GM18526 (cell line): Measurements from ENCODE around the gene RPL35.

Source experiments
- POLR2A ChIP-seq: IDR thresholded peaks from 3 replicates; pipeline ENCODE4 v1.6.1; 2011; ENCODE audit not compliant: insufficient read length; ENCODE audit errors: extremely low read depth

RPL35 gene

DNA sequence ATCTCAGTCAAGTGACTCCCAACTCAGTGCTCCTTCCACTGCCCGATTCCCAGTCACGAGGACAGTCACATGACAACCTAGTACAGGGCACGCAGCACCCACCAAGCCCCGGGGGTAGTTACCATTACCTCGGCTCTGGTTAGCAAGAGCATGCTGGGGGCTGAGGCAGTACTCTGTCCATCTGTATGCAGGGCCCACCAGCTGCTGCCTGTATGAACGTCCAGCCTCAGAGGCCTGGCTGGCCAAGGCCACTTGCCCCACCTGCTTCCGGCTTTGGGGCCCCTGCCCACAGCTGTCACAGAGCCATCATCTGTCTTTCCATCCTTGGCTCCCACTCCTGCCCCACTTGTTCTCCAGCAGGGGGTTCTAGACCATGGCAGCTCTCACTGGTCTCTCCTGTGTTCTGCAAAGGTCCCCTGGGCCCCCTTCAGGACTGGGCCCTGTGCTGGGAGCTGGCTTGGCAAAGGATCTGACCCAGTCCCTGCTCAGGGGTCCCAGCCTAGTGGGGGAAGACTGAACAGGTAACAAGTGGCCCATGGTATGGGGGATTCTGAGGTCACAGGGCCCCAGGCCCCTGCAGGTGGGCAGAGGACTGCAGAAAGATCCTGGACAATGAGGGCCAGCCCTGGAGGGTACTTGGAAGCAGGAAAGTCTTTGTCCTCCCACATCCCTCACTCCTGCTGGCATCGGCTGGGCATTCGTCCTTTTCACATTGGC is 3.3 kb downstream of the RPL35 start:
- TF ChIP-seq POLR2A, result no peak

DNA sequence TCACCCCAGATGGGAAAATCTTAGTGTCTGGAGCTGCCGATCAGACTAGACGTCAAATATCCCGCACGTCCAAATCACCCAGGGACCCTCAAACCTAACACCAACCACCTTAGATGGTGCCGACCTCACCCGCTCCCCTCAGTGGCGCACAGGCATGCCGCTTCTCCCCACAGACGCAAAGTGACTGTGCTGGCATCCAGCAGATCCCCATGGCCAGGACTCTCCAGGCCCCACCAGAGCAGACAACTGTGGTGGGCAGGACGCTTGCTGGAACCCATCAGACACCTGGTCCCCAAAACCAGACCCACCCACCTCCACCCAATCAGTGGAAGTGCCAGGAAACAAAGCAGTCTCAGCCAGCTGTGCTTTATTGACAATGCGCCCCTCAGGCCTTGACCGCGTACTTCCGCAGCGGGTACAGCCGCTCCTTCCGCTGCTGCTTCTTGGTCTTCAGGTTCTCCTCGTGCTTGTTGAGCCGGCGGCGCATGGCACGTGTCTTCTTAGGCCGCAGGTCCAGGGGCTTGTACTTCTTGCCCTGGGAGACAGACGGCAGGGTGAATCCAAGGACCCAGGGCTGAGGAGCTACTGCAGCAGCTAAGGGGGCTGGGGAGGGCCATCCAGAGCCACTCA is 4.1 kb downstream of the RPL35 start:
- TF ChIP-seq POLR2A, result no peak

DNA sequence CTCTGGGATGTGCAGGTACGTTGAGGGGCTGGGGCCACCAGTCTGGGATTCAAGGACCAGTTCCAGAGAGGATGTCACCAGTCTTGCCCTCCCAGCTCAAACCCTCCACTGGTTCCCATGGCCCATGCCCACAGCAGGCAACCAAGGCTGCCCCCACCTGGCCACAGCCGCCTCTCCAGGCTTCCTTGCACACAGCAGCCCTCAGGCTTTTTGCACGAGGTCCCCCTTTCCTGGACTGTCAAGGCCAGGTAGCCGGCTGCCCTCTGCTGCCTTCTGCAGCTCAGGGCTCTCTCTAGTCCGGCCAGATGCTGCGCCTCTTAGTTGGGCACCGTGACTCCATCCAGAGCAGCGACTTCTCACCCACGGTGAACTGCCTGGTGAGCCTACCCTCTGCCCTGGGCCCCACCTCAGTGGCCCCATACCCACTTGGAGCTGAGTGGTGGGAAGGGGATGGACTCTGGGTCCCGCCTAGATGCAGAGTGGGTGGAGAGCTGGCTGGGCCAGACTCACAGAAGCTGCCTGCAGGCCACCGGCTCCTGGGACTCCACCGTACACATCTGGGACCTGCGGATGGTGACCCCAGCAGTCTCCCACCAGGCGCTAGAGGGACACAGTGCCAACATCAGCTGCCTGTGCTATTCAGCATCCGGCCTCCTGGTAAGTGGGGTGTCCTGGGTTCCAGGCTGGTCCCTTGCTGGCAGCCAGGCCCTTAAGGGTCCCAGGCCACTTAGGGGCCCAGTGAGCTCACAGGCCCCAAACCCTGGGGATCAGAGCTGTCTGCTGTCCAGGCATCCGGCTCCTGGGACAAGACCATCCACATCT is 5.6 kb downstream of the RPL35 start:
- TF ChIP-seq POLR2A, result no peak

DNA sequence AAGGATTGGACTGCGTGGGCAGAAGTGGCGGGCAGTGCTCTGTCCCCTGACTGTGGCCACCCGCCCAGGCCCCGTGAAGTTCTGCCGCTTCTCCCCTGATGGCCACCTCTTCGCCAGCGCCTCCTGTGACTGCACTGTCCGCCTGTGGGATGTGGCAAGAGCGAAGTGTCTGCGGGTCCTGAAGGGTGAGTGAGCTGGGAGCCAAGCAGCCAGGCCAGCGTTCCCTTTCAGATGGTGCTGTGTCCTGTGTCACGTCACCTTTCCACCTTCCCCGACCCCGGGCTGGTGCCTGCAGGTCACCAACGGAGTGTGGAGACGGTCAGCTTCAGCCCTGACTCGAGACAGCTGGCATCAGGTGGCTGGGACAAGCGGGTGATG is 6.2 kb downstream of the RPL35 start:
- no peak for TF ChIP-seq POLR2A

DNA sequence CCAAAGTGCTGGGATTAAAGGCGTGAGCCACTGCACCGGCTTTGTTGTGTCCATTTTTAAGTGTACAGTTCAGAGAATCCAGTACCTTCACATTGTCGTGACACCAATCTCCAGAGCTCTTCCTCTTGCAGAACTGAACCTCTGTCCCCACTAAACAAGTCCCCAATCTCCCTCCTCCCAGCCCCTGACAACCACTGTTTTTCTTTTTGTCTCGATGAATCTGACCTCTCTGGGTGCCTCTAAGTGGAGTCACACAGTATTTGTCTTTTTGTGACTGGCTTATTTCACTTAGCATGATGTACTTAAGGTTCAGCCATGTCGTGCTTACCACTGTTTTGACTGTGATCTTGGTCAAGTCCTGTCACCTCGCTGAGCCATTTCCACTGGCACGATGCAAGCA is 6.9 kb downstream of the RPL35 start:
- no peak for TF ChIP-seq POLR2A

DNA sequence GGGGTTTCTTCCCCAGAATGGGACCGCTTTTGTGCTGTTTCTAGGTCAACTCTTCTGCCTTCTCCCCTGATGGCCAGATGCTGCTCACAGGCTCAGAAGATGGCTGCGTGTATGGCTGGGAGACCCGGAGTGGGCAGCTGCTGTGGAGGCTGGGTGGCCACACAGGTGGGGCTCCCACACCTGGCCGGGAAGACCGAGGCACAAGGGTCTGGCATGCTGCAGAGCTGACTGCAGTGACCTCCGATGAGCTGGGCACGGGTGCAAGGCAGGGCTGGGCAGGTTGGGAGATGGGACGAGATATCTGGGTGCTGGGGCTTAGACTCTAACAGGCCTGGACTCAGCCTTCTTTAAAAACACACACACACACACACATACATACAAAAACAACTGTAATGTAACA is 7.6 kb downstream of the RPL35 start:
- TF ChIP-seq POLR2A, result no peak

DNA sequence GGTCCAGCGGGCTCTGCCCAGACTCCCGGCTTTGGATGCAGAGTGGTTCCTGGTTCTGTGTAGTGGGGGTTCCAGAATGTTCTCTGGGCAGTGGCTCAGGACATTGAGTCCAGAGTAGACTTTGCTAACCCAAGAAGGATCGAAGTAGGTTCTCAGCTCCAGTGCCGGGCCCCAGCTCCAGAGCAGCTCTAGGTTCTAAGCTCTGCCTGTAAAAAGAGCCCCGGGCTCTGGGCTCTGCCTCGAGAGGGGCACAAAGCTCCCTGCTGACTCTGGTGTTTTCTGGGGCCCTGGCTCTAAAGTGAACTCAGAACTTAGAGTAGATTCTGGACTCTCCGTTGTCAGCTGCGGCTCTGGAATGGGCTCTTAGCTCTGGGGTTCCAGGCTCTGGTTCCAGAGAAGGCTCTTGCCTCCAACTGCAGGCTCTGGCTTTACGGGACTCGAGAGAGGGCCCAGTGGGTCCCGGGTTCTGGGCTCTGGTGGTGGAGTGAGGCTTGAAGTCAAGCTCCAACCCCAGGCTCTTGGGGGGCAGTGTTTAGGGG is 8.1 kb downstream of the RPL35 start:
- TF ChIP-seq POLR2A, result no peak

DNA sequence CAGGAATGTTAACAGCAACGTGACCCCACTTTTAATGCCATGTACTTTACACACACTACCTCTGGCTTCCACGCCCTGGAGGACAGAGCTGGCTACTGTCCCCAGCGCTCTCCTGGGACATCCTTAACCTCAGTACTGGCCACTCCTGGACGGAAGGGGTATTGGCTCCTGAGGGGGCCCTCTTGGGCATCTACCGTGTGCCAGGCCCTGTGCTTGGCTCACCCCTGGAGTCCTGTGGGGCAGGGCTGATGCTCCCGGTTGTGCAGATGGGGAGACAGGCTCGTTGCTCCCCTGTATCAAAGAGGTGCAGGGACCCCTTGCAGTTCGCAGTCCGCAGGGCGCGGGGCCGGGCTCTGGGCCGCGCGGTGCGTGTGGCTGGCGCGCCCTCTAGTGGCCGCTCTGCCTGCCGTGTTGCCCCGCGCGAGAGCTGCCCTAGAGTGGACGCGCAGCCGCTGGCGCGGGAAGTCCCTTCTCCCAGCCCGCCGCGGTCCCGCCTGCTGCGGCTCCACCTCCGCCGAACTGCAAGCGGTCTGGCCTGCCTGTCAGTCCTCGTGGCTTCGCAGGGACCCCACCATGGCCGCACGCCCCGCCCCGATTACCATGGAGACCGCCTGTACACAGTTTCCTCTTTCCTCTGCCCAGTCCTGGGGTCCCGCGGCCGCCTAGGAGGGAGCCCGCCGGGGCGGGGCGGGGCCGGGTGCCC is 8.8 kb downstream of the RPL35 start, which contains the start of gene WDR38:
Gene WDR38 (plus strand): TSS at position 632 of the 703 bp plus-strand sequence. CDS start 72 bp downstream, outside the sequence.
- no peak for TF ChIP-seq POLR2A

DNA sequence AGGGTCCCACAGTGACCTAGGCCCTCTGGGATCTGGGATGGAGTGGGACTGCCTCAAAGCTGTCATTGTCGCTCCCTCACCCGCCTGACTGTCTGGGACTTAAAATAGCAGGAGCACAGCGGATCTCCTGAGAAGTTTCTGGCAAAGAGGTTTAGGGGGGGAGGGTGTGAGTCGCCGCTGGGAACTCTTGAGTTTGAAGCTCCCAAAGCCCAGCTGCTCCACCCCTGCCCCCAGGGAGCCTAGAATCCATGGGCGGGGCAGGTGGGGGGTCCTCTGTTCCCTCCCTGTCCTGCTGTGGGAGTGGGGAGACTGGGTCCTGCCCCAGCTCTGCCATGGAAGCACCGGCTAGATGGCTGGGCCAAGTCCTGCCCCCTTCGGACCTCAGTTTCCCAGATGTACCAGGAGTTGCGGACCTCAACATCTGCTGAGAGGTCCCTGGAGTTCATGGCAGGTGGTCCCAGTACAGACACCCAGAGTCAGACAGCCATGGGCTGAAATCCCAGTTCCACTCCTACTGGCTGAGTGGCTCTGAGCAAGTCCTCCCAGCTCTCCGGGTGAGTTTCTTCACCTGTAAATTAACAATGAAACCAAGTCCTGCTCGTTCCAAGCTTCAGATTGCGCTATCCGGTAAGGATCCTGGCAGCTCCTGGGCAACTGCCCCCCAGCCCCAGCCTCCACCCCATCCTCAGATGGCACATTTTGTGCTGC is 9.5 kb downstream of the RPL35 start:
- no peak for TF ChIP-seq POLR2A

DNA sequence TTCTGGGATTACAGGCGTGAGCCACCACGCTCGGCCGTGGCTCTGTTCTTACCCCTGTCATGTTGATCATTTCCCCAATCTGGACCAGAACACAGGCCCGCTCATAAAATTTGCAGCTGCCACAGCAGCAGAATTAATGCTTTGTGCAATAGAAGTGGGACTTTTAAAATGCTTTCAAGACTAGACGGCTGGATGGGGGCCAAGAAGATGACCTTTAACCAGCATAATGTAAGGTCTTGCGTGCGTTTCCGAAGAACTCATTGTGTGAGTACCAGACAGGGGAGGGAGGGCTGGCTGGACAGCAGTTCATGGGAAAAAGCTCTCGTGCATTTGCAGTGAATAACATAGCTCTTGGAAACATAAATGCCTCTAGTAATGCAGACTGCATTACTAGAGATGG is 12.0 kb downstream of the RPL35 start:
- no peak for TF ChIP-seq POLR2A

DNA sequence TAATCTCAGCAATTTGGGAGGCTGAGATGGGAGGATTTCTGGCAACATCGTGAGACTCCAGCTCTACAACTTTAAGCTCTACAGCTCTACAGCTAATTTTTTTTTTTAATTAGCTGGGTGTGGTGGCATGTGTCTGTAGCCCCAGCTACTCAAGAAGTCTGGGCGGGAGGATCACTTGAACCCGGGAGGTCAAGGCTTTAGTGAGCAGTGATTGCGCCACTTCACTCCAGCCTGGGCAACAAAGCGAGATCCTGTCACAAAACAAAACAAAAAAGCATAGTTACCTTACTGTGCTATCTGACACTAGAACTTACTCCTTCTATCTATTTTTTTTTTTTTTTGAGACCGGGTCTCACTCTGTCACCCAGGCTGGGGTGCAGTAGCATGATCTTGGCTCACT is 14.8 kb downstream of the RPL35 start:
- no peak for TF ChIP-seq POLR2A

DNA sequence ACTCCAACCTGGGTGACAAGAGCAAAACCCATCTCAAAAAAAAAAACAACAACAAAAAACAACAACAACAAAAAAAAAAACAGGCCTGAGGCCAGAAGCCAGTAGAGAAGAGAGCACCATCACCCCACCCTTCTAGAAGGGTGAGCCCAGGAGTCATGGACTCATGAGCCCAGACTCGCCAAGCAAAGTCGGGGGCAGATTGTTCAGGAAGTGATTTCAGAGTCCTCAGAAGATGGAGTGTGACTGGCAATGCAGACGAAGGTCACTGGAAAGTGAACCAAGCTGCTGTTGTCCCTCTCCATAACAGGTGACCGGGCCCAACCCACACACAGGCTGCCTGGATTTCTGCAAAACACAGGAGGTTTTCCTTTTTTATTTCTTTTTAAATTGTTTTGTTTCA is 17.5 kb downstream of the RPL35 start:
- TF ChIP-seq POLR2A, result no peak

DNA sequence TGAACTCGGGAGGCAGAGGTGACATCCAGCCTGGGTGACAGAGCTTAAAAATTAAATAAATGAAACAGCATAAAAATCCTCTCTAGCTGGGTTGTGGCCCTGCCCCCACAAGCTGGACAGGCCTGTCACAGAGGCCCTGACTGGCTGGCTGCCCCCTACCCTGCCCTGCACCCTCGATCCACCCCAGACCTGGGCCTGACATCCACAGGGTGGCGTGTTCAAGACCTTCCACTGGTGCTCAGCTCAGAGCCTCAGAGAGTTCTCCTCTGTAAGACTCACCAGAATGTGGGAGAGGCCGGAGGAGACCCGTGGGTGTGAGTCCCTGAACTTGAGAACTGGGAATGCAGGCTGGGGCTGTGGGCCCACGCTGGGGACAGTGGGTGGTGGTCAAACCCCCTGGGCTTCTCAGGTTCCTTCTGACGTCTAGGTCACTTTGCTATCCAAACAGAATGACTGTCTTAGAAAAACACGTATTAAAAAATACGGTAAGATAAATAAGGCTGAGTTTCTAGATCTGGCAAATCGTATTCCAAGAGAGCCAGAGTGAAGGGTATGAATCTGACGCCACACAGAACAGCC is 18.2 kb downstream of the RPL35 start:
- no peak for TF ChIP-seq POLR2A
